Smooth muscle cell (in vitro differentiated cells): Measurements from ENCODE around the gene GIGYF2. TPM values are rescaled to one million over a fixed set of nuclear protein-coding genes. Genes with fewer than 3 reads are reported as not detected.
A peak's percentile ranks its signal among the peaks of the same experiment; 100 is the strongest.

Experiments
- DNase-seq: peaks from one replicate; lab custom pipeline; 2025; ENCODE audit not compliant: unreplicated experiment; lab: John Stamatoyannopoulos, UW
- H2AFZ ChIP-seq: fragments of 200-600 bp; sonication (generic); 2 replicates; pipeline ENCODE4 v1.6.0; 2016; ENCODE audit warnings: antibody characterized with exemption, low read depth, mild to moderate bottlenecking
- H3F3A ChIP-seq: fragments of 200-600 bp; sonication (generic); 2 replicates; pipeline ENCODE4 v1.6.0; 2017; ENCODE audit warnings: antibody characterized with exemption, low read depth
- H3K27ac ChIP-seq: fragments of 200-600 bp; sonication (generic); 2 replicates; pipeline ENCODE4 v1.5.1; 2016; ENCODE audit warnings: low read depth, mild to moderate bottlenecking
- H3K27me3 ChIP-seq: fragments of 200-600 bp; sonication (generic); 2 replicates; pipeline ENCODE4 v1.6.1; 2016; ENCODE audit warnings: low read depth, mild to moderate bottlenecking
- H3K36me3 ChIP-seq: fragments of 200-600 bp; sonication (generic); 2 replicates; pipeline ENCODE4 v1.5.1; 2016; ENCODE audit warnings: low read depth
- H3K4me1 ChIP-seq: fragments of 200-600 bp; sonication (generic); 2 replicates; pipeline ENCODE4 v1.5.1; 2016; ENCODE audit warnings: low read depth
- H3K4me2 ChIP-seq: fragments of 200-600 bp; sonication (generic); 2 replicates; pipeline ENCODE4 v1.6.0; 2016; ENCODE audit warnings: mild to moderate bottlenecking
- H3K4me3 ChIP-seq: fragments of 200-600 bp; sonication (generic); 2 replicates; pipeline ENCODE4 v1.5.1; 2016; ENCODE audit warnings: mild to moderate bottlenecking
- H3K79me2 ChIP-seq: fragments of 200-600 bp; sonication (generic); 2 replicates; pipeline ENCODE4 v1.6.0; 2016; ENCODE audit warnings: low read depth, mild to moderate bottlenecking
- H3K9ac ChIP-seq: fragments of 200-600 bp; sonication (generic); 2 replicates; pipeline ENCODE4 v1.6.0; 2016; ENCODE audit warnings: low read depth
- H3K9me3 ChIP-seq: fragments of 200-600 bp; sonication (generic); replicated peaks from 2 replicates; pipeline ENCODE4 v1.5.1; 2016; ENCODE audit warnings: low read depth
- H4K20me1 ChIP-seq: fragments of 200-600 bp; sonication (generic); 2 replicates; pipeline ENCODE4 v1.6.0; 2016; ENCODE audit warnings: low read depth
- WGBS: methylation state at CpG from one replicate; pipeline ENCODE4 v1.1.7; 2016; ENCODE audit warnings: low lambda C conversion rate; 5-methylcytosine and 5-hydroxymethylcytosine counted together
- polyA plus RNA-seq: library from polyadenylated mRNA; unstranded; fragments of >200 nt; fragmentation: Nextera tagmentation; extraction: Ambion mirVana; gene quantifications from 2 replicates; pipeline ENCODE4 v1.2.1, GENCODE V29; 2016
- total RNA-seq: library from RNA; depleted of rRNA; stranded (reverse); fragments of >200 nt; gene quantifications from 2 replicates; pipeline ENCODE4 v1.2.3, GENCODE V29; 2014
- TF ChIP-seq, protein P1 (sequence below): fragments of 200-600 bp; sonication (generic); IDR thresholded peaks from 2 replicates; pipeline ENCODE4 v1.5.1; 2017; ENCODE audit warnings: borderline replicate concordance, mild to moderate bottlenecking, antibody characterized with exemption; ENCODE audit not compliant: insufficient read depth, poor library complexity, severe bottlenecking

The GIGYF2 gene
- total and polyA plus RNA-seq, 2 experiments from 2014 or later, result 16.2 to 57.6 TPM

DNA sequence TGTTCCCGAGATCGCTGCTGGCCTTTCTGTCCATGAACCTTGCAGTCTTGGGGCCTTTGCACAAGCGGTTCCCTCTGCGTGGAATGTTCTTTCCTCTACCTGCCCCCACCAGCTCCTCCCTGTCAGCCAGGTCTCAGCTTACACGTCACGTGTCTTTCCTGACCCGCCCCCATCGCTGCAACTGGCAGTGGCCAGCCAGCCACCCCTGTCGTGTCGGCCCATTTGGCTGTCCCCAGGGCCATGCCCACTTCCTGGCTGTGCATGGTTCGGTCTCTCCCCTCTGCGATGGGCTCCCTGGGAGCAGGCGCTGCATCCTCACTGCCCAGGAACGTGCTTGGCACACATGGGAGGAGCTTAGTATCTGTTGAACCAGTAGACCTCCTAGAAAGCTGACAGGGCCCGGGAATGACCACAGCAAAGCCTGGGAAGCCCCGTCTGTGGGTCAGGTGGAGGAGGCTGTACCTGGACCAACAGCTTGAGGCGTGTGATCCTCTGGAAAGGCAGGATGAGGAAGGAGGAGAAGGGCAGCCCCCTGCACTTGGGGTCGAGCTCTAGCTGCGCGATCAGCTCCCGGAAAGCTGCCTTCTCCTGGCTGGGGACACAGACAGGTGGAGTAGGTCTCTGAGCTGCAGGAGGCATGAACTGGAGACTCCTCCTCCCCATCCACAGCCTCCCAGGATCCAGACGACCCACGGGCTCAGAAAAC is 193.9 kb downstream of the GIGYF2 start:
- no peak overlapping the region for H2AFZ ChIP-seq
- DNase-seq, result no peak

DNA sequence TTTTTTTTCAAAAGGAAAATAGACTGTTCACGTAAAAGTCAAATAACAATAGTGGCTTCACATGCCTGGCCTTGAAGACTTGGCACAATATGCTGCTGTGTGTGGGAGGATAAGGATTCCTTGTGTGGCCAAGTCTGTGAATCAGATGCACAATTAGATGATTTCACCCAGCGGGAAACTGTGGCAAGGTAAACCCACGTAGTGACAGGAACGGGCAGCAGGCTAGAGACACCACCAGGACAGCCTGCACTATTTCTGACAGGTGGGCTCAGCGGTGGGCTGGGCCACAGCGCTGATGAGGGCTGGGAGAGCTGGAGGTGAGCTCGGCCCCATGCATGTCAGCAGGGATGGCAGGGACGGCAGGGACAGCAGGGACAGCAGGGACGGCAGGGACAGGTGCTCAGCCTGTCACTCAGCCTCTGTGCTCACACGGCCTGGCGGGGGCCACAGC is 194.5 kb downstream of the GIGYF2 start:
- no peak overlapping the region for H3K27ac ChIP-seq
- no peaks in the 10 kb centered on the region for H3K9me3 ChIP-seq
- H3K27me3 ChIP-seq, result no peaks in the 10 kb centered on the region
- no peaks in the 10 kb centered on the region for H3K4me1 ChIP-seq
- H2AFZ ChIP-seq, result no peak overlapping the region
- H3K36me3 ChIP-seq, result no peaks in the 10 kb centered on the region
- H3K4me2 ChIP-seq, result peak overlapping the region; percentile 57
- H3K79me2 ChIP-seq, result no peaks in the 10 kb centered on the region
- DNase-seq, result no peak
- no peak overlapping the region for H3K9ac ChIP-seq
- WGBS, result 83% methylated on average over 11 of the region's 11 CpGs
- no peaks in the 10 kb centered on the region for H3F3A ChIP-seq
- no peaks in the 10 kb centered on the region for H4K20me1 ChIP-seq
- no peak overlapping the region for H3K4me3 ChIP-seq
- TF ChIP-seq, protein P1, sequence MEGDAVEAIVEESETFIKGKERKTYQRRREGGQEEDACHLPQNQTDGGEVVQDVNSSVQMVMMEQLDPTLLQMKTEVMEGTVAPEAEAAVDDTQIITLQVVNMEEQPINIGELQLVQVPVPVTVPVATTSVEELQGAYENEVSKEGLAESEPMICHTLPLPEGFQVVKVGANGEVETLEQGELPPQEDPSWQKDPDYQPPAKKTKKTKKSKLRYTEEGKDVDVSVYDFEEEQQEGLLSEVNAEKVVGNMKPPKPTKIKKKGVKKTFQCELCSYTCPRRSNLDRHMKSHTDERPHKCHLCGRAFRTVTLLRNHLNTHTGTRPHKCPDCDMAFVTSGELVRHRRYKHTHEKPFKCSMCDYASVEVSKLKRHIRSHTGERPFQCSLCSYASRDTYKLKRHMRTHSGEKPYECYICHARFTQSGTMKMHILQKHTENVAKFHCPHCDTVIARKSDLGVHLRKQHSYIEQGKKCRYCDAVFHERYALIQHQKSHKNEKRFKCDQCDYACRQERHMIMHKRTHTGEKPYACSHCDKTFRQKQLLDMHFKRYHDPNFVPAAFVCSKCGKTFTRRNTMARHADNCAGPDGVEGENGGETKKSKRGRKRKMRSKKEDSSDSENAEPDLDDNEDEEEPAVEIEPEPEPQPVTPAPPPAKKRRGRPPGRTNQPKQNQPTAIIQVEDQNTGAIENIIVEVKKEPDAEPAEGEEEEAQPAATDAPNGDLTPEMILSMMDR, result no peak

More for the DNA sequence above, 193.9 kb downstream of the GIGYF2 start:
- H3K27ac ChIP-seq, result no peak overlapping the region
- H3K27me3 ChIP-seq, result no peaks in the 10 kb centered on the region
- WGBS, result 42% methylated on average over 23 of the region's 23 CpGs
- H3K9ac ChIP-seq, result no peak overlapping the region
- no peaks in the 10 kb centered on the region for H3K4me1 ChIP-seq
- TF ChIP-seq, protein P1, result no peak
- H3F3A ChIP-seq, result no peaks in the 10 kb centered on the region
- H3K9me3 ChIP-seq, result no peaks in the 10 kb centered on the region
- no peak overlapping the region for H3K4me3 ChIP-seq
- no peaks in the 10 kb centered on the region for H3K79me2 ChIP-seq
- peak overlapping the region; percentile 57 for H3K4me2 ChIP-seq
- H3K36me3 ChIP-seq, result no peaks in the 10 kb centered on the region
- H4K20me1 ChIP-seq, result no peaks in the 10 kb centered on the region

DNA sequence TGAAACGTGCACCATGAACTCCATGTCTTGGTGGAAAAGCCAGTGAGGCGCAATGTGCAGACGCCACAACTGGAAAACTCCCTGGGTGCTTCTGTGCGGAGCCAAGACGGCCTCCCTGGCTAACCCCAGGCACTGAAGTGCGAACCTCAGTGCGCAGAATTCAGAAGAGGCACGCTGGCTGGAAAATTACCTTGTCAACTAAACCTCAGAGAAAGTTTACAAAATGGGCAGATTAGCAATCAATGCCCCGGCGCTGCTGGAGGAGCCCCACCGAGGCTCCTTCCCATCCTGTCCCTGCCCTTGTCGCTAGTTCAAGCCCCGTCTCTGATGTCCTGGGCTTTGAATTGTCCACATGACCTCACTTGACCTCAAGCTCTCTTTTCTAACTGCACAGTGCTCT is 195.1 kb downstream of the GIGYF2 start:
- DNase-seq, result no peak
- WGBS, result 90% methylated on average over 13 of the region's 13 CpGs
- Histone ChIP-seq H3F3A (no peaks in the 10 kb centered on the region), H3K79me2 (no peaks in the 10 kb centered on the region), H3K27me3 (no peaks in the 10 kb centered on the region), H3K4me3 (no peak overlapping the region), H4K20me1 (no peaks in the 10 kb centered on the region), H3K4me1 (no peaks in the 10 kb centered on the region), H3K36me3 (no peaks in the 10 kb centered on the region), H3K27ac (no peak overlapping the region), H2AFZ (no peak overlapping the region), H3K9me3 (no peaks in the 10 kb centered on the region), H3K9ac (no peak overlapping the region), H3K4me2 (no peak overlapping the region)
- TF ChIP-seq, protein P1, result no peak

DNA sequence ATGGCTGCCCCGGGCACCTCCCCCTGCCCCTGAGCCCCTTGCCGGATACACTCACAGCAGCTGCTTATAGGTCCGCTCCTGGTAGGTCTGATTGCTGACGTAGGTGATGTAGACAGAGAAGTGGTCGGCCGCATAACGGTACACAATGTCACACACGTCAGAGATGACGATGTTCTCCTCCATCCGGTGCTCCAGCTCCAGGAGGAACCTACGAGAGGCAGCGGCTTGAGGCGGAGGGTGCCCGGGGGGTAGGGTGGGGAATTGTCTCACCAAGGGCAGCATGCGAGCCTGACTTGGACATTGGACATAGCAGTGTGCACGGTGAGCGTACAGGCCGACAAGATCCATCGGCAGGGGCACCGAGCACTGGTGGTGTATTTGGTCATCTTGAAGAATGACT is 195.7 kb downstream of the GIGYF2 start:
- no peaks in the 10 kb centered on the region for H3K27me3 ChIP-seq
- no peak overlapping the region for H3K27ac ChIP-seq
- no peaks in the 10 kb centered on the region for H3K4me1 ChIP-seq
- no peak overlapping the region for H3K4me3 ChIP-seq
- no peaks in the 10 kb centered on the region for H3K36me3 ChIP-seq
- no peaks in the 10 kb centered on the region for H4K20me1 ChIP-seq
- H3K9me3 ChIP-seq, result no peaks in the 10 kb centered on the region
- no peaks in the 10 kb centered on the region for H3K79me2 ChIP-seq
- DNase-seq, result no peak
- no peak overlapping the region for H2AFZ ChIP-seq
- H3K4me2 ChIP-seq, result no peak overlapping the region
- 98% methylated on average over 15 of the region's 20 CpGs for WGBS
- H3K9ac ChIP-seq, result no peak overlapping the region
- TF ChIP-seq, protein P1, result no peak
- no peaks in the 10 kb centered on the region for H3F3A ChIP-seq
